Prostate gland (tissue), 2 donors: ENCODE data around the gene GDF2.

Experiments
- POLR2A ChIP-seq: fragments of 450-650 bp; IDR thresholded peaks from one replicate; pipeline ENCODE4 v1.6.1; 2016; ENCODE audit warnings: antibody characterized with exemption, mild to moderate bottlenecking
- POLR2AphosphoS5 ChIP-seq: sonication (generic); formaldehyde crosslinking; IDR thresholded peaks from one replicate; pipeline ENCODE4 v1.6.1; 2017; ENCODE audit warnings: antibody characterized with exemption
- TF ChIP-seq, protein P1 (sequence below), 4 experiments: fragments of 200-600 bp in 2 of 4; fragments of 450-650 bp in 2 of 4; sonication (generic) in 2 of 4; IDR thresholded peaks; 1 replicate in 3 of 4; 2 replicates in 1 of 4; pipeline ENCODE4 v1.5.1; 2016 to 2019; ENCODE audit warnings: antibody characterized with exemption in 4 of 4, mild to moderate bottlenecking in 2 of 4, moderate library complexity in 2 of 4

DNA sequence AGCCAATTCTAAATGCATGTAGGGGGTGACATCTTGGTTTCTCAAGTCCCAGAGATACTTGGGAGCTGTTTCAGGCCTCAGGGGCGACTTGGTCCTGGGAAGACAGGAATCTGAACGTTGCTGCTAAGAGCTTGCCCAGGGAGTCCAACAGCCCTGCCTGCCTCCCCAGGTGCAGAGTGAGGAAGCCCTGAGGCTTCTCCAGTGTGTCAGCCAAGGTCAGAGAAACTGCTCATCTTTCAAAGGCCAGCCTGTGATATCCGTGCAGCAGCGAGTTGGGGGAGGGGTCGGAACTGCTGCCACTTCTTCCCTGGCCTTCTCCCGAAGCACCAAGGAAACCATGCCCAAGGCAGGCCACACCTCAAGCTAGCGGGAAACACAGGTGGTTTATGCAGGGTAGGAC lies 9.7 kb downstream of the GDF2 start:
- TF ChIP-seq POLR2A (no peak), POLR2AphosphoS5 (no peak)
- TF ChIP-seq, protein P1, sequence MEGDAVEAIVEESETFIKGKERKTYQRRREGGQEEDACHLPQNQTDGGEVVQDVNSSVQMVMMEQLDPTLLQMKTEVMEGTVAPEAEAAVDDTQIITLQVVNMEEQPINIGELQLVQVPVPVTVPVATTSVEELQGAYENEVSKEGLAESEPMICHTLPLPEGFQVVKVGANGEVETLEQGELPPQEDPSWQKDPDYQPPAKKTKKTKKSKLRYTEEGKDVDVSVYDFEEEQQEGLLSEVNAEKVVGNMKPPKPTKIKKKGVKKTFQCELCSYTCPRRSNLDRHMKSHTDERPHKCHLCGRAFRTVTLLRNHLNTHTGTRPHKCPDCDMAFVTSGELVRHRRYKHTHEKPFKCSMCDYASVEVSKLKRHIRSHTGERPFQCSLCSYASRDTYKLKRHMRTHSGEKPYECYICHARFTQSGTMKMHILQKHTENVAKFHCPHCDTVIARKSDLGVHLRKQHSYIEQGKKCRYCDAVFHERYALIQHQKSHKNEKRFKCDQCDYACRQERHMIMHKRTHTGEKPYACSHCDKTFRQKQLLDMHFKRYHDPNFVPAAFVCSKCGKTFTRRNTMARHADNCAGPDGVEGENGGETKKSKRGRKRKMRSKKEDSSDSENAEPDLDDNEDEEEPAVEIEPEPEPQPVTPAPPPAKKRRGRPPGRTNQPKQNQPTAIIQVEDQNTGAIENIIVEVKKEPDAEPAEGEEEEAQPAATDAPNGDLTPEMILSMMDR (IDR thresholded peaks at IDR 0.05) = no peak
